H1 (cell line): ENCODE results near the gene PLXNA4. TPM values are rescaled to one million over a fixed set of nuclear protein-coding genes. Genes with fewer than 3 reads are reported as not detected.

Experiments
- CTCF ChIA-PET: fragments of 300-600 bp; sonication (Branson Sonifier 250); formaldehyde crosslinking; loops from one replicate; lab custom pipeline; 2021; ENCODE audit not compliant: partially characterized antibody; lab: Charles Lee
- POLR2A ChIA-PET: fragments of 300-600 bp; sonication (Branson Sonifier 250); formaldehyde crosslinking; loops from one replicate; lab custom pipeline; 2021; ENCODE audit warnings: inconsistent platforms; ENCODE audit not compliant: partially characterized antibody; lab: Charles Lee
- DNase-seq, 2 experiments: peaks; one replicate each; pipeline versions ENCODE4 v3.0.0 to v3.0.0-alpha.2; 2010 to 2022; ENCODE audit warnings: low spot score in 2 of 2, low read depth in 1 of 2, mixed read lengths in 1 of 2
- FAIRE-seq: peaks from 2 replicates; lab custom pipeline; 2011; peaks lifted over from hg19 to GRCh38; lab: Jason Lieb, UNC
- H2AFZ ChIP-seq: 2 replicates; pipeline ENCODE4 v1.8.1; 2012; ENCODE audit warnings: low read length, inconsistent platforms
- H2AK5ac ChIP-seq: 2 replicates; pipeline ENCODE4 v1.6.1; 2013; ENCODE audit warnings: low read depth, low read length
- H2BK120ac ChIP-seq: replicated peaks from 2 replicates; pipeline ENCODE3; 2013; ENCODE audit warnings: low read depth, low read length, inconsistent platforms
- H2BK12ac ChIP-seq: 2 replicates; pipeline ENCODE4 v1.6.1; 2013; ENCODE audit warnings: low read depth, low read length
- H2BK15ac ChIP-seq: 2 replicates; pipeline ENCODE4 v1.6.1; 2013; ENCODE audit warnings: low read length
- H2BK20ac ChIP-seq: 2 replicates; pipeline ENCODE4 v1.6.1; 2013; ENCODE audit warnings: low read length
- H2BK5ac ChIP-seq: 2 replicates; pipeline ENCODE4 v1.6.1; 2013; ENCODE audit warnings: low read depth, low read length
- H3K14ac ChIP-seq: 2 replicates; pipeline ENCODE4 v1.6.1; 2013; ENCODE audit warnings: inconsistent platforms; ENCODE audit not compliant: insufficient read length
- H3K18ac ChIP-seq: 2 replicates; pipeline ENCODE4 v1.6.1; 2013; ENCODE audit warnings: low read length; ENCODE audit errors: extremely low read depth
- H3K23ac ChIP-seq: 2 replicates; pipeline ENCODE4 v1.6.1; 2013; ENCODE audit warnings: inconsistent platforms; ENCODE audit not compliant: insufficient read length
- H3K23me2 ChIP-seq: 2 replicates; pipeline ENCODE4 v1.6.1; 2013; ENCODE audit warnings: low read depth, low read length
- H3K27ac ChIP-seq: 2 replicates; pipeline ENCODE4 v1.6.1; 2011; ENCODE audit warnings: low read depth, low read length, inconsistent platforms
- H3K27me3 ChIP-seq, 4 experiments: replicated peaks in 1 of 4; 1 replicate in 1 of 4; 2 replicates in 3 of 4; pipeline versions ENCODE4 v1.6.1 to v1.8.1; 2011 to 2013; ENCODE audit warnings: low read length in 3 of 4, mild to moderate bottlenecking in 3 of 4, inconsistent platforms in 2 of 4, mixed read lengths in 2 of 4, moderate library complexity in 1 of 4; ENCODE audit not compliant: control insufficient read depth in 3 of 4, insufficient read depth in 3 of 4; ENCODE audit errors: extremely low read depth in 1 of 4
- H3K36me3 ChIP-seq, 4 experiments: 2 replicates each; pipeline versions ENCODE4 v1.6.1 to v1.8.1; 2011 to 2013; ENCODE audit warnings: mild to moderate bottlenecking in 4 of 4, low read length in 3 of 4, moderate library complexity in 2 of 4, control low read depth in 1 of 4, inconsistent platforms in 1 of 4; ENCODE audit not compliant: insufficient read depth in 4 of 4, control insufficient read depth in 2 of 4
- H3K4ac ChIP-seq: replicated peaks from 2 replicates; pipeline ENCODE3; 2013; ENCODE audit warnings: low read length, low read depth, mixed read lengths, inconsistent platforms; ENCODE audit not compliant: insufficient read length
- H3K4me1 ChIP-seq, 4 experiments: replicated peaks in 1 of 4; 1 replicate in 1 of 4; 2 replicates in 3 of 4; pipeline versions ENCODE4 v1.6.1 to v1.8.1; 2011 to 2013; ENCODE audit warnings: low read length in 3 of 4, inconsistent platforms in 2 of 4, mixed read lengths in 1 of 4; ENCODE audit not compliant: insufficient read depth in 4 of 4, control insufficient read depth in 3 of 4
- H3K4me2 ChIP-seq, 2 experiments: 2 replicates each; pipeline versions ENCODE4 v1.6.1 to v1.8.1; 2011 to 2013; ENCODE audit warnings: low read depth in 2 of 2, low read length in 2 of 2, control low read depth in 1 of 2, inconsistent platforms in 1 of 2, mild to moderate bottlenecking in 1 of 2; ENCODE audit not compliant: insufficient read depth in 1 of 2
- H3K4me3 ChIP-seq, 4 experiments: fragments of 200-600, 300-600 bp in 1 of 4; sonication (generic), shearing (Covaris generic), sonication (Bioruptor Twin) in 1 of 4; 2 replicates each; pipeline versions ENCODE4 v1.5.1 to v1.8.1; 2011 to 2016; ENCODE audit warnings: low read length in 4 of 4, low read depth in 3 of 4, control low read depth in 2 of 4, inconsistent platforms in 2 of 4, mild to moderate bottlenecking in 2 of 4, mixed read lengths in 1 of 4, moderate library complexity in 1 of 4; ENCODE audit not compliant: insufficient read depth in 2 of 4; ENCODE audit errors: extremely low read depth in 1 of 4
- H3K56ac ChIP-seq: replicated peaks from 2 replicates; pipeline ENCODE3; 2013; ENCODE audit warnings: low read depth, mild to moderate bottlenecking, mixed read lengths, low read length, inconsistent platforms; ENCODE audit not compliant: insufficient read length
- H3K79me1 ChIP-seq: 2 replicates; pipeline ENCODE4 v1.6.1; 2013; ENCODE audit warnings: low read depth, low read length, control low read depth
- H3K79me2 ChIP-seq, 2 experiments: 2 replicates each; pipeline versions ENCODE4 v1.6.1 to v1.8.1; 2012 to 2013; ENCODE audit warnings: low read length in 2 of 2, mild to moderate bottlenecking in 2 of 2, inconsistent platforms in 1 of 2; ENCODE audit not compliant: insufficient read depth in 2 of 2, control insufficient read depth in 1 of 2
- H3K9ac ChIP-seq, 4 experiments: replicated peaks in 1 of 4; 1 replicate in 1 of 4; 2 replicates in 3 of 4; pipeline versions ENCODE4 v1.6.1 to v1.8.1; 2011 to 2013; ENCODE audit warnings: low read depth in 3 of 4, low read length in 3 of 4, control low read depth in 2 of 4, mild to moderate bottlenecking in 2 of 4, moderate library complexity in 2 of 4, inconsistent platforms in 1 of 4; ENCODE audit errors: extremely low read depth in 1 of 4
- H3K9me3 ChIP-seq, 2 experiments: 2 replicates each; pipeline versions ENCODE4 v1.6.1 to v1.8.1; 2012 to 2013; ENCODE audit warnings: mild to moderate bottlenecking in 2 of 2, moderate library complexity in 2 of 2, control low read depth in 1 of 2, inconsistent platforms in 1 of 2, low read depth in 1 of 2, low read length in 1 of 2, mixed read lengths in 1 of 2; ENCODE audit not compliant: insufficient read depth in 2 of 2
- H4K20me1 ChIP-seq, 2 experiments: replicated peaks in 1 of 2; 2 replicates each; pipeline versions ENCODE3 to v1.8.1; 2011 to 2013; ENCODE audit warnings: inconsistent platforms in 2 of 2, low read length in 2 of 2, mild to moderate bottlenecking in 1 of 2; ENCODE audit not compliant: insufficient read depth in 2 of 2, control insufficient read depth in 1 of 2
- H4K5ac ChIP-seq: 2 replicates; pipeline ENCODE4 v1.6.1; 2013; ENCODE audit warnings: low read length, low read depth, mixed read lengths, inconsistent platforms; ENCODE audit not compliant: insufficient read length
- H4K8ac ChIP-seq: 2 replicates; pipeline ENCODE4 v1.8.0; 2013; ENCODE audit warnings: mild to moderate bottlenecking, moderate library complexity, low read length, inconsistent platforms; ENCODE audit not compliant: insufficient read depth; ENCODE audit errors: extremely low read depth
- H4K91ac ChIP-seq: replicated peaks from 2 replicates; pipeline ENCODE3; 2013; ENCODE audit warnings: low read length, mixed read lengths, inconsistent platforms; ENCODE audit not compliant: insufficient read length
- BCL11A ChIP-seq, 2 experiments: IDR thresholded peaks; one replicate each; pipeline ENCODE4 v1.6.1; 2011; ENCODE audit warnings: low read depth in 2 of 2, low read length in 2 of 2, mild to moderate bottlenecking in 2 of 2
- EP300 ChIP-seq, 2 experiments: IDR thresholded peaks; 1 replicate in 1 of 2; 2 replicates in 1 of 2; pipeline ENCODE4 v1.6.1; 2011 to 2012; ENCODE audit warnings: low read depth in 2 of 2, low read length in 2 of 2, mild to moderate bottlenecking in 2 of 2, borderline replicate concordance in 1 of 2, inconsistent platforms in 1 of 2, moderate library complexity in 1 of 2
- POLR2A ChIP-seq, 2 experiments: IDR thresholded peaks; 1 replicate in 1 of 2; 2 replicates in 1 of 2; pipeline ENCODE4 v1.6.1; 2011; ENCODE audit warnings: low read depth in 2 of 2, low read length in 2 of 2, mild to moderate bottlenecking in 2 of 2; ENCODE audit errors: control extremely low read depth in 1 of 2
- SIRT6 ChIP-seq: IDR thresholded peaks from one replicate; pipeline ENCODE4 v1.7.1; 2012; ENCODE audit warnings: low read length, inconsistent platforms
- SRF ChIP-seq: IDR thresholded peaks from 2 replicates; pipeline ENCODE4 v1.6.1; 2011; ENCODE audit warnings: mild to moderate bottlenecking, low read depth, low read length, moderate library complexity
- TAF7 ChIP-seq: optimal IDR thresholded peaks from 2 replicates; pipeline ENCODE3; 2011; ENCODE audit warnings: low read depth, mild to moderate bottlenecking, inconsistent platforms, low read length, moderate library complexity, borderline replicate concordance
- WGBS, 2 experiments: shearing (Covaris generic) in 1 of 2; methylation state at CpG; one replicate each; pipeline versions ENCODE4 v1.1.6 to v1.1.7; 2013 to 2015; ENCODE audit warnings: low lambda C conversion rate in 2 of 2, mixed read lengths in 2 of 2, inconsistent platforms in 1 of 2, low coverage in 1 of 2, missing lambda C conversion rate in 1 of 2; ENCODE audit not compliant: insufficient replicate concordance in 2 of 2, insufficient coverage in 1 of 2, insufficient read length in 1 of 2; ENCODE audit errors: extremely low coverage in 1 of 2, missing lambda C conversion rate in 1 of 2; 5-methylcytosine and 5-hydroxymethylcytosine counted together
- polyA plus RNA-seq, 7 experiments: library from polyadenylated mRNA; depleted of rRNA in 3 of 7; stranded (reverse) in 5 of 7; unstranded in 2 of 7; fragments of >200 nt in 5 of 7; fragments of 200-250 nt in 2 of 7; gene quantifications; 1 replicate in 5 of 7; 2 replicates in 1 of 7; 4 replicates in 1 of 7; pipeline versions ENCODE4 v1.2.1 to v1.2.3, GENCODE V29; 2011 to 2013; ENCODE audit warnings: missing spikeins in 2 of 7, mixed read lengths in 2 of 7
- total RNA-seq: library from RNA; stranded (reverse); fragmentation: NEBNext Ultra II Directional; extraction: Animal tissue kit (Norgen Biotek cat#: 25700); gene quantifications from 2 replicates; pipeline ENCODE4 v1.2.1, GENCODE V29; 2021

PLXNA4 gene
- total and polyA plus RNA-seq, 2 of the 8 experiments (the other 6 are each of a cell fraction or from before 2014, with no cell fraction given) = 0.76 to 0.79 TPM

DNA sequence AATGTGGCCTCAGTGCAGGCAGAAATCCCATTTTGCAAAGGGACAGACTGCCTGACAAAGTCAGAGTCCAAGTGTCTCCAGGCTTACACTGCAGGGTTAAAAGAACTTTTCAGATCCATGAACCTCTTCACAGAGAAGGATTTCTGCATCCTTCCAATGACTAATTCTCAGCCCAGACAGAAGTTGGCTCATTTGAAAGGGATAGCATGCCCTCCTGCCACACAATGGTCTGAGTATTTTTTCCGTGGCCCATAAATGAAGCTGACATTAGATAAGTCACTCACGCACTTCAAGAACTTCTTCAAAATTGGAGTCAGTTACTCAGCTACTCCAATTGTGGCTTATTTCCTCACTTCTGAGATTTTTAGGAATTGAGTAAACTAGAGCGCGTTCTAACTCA lies 170.2 kb downstream of the PLXNA4 start:
- H2AFZ ChIP-seq = no peak overlapping the region
- FAIRE-seq (no peak), DNase-seq (no peak)
- H3K79me2 ChIP-seq = no peaks in the 10 kb centered on the region
- H2BK20ac ChIP-seq = no peak overlapping the region
- CTCF ChIA-PET = no interaction called here
- H3K23ac ChIP-seq = no peak overlapping the region
- no peaks in the 10 kb centered on the region for H3K79me1 ChIP-seq
- no peak overlapping the region for H3K4me3 ChIP-seq
- H2BK120ac ChIP-seq = no peak overlapping the region
- no peaks in the 10 kb centered on the region for H3K9me3 ChIP-seq
- H3K36me3 ChIP-seq = no peaks in the 10 kb centered on the region
- H2BK12ac ChIP-seq = no peak overlapping the region
- no peak overlapping the region for H3K4me2 ChIP-seq
- H3K14ac ChIP-seq = no peak overlapping the region
- H4K8ac ChIP-seq = no peak overlapping the region
- no peak overlapping the region for H4K5ac ChIP-seq
- H3K9ac ChIP-seq = no peak overlapping the region
- no peak overlapping the region for H2BK15ac ChIP-seq
- H3K27ac ChIP-seq = no peak overlapping the region
- H2AK5ac ChIP-seq = no peak overlapping the region
- no peak overlapping the region for H3K18ac ChIP-seq
- no peak for TF ChIP-seq EP300 (IDR thresholded peaks at IDR 0.05; ENCODE audit: borderline replicate concordance in 1 of 2, low read depth in 2 of 2, low read length in 2 of 2)
- no peak for TF ChIP-seq POLR2A (IDR thresholded peaks at IDR 0.05; ENCODE audit: control extremely low read depth in 1 of 2, low read depth in 2 of 2, low read length in 2 of 2)
- no peak for TF ChIP-seq BCL11A (IDR thresholded peaks at IDR 0.05; ENCODE audit: low read depth in 2 of 2, low read length in 2 of 2)
- no peak for TF ChIP-seq TAF7
- no peak for TF ChIP-seq SIRT6
- no peak for TF ChIP-seq SRF
- TF ChIP-seq, all 59 proteins: peak for 0
- H3K4ac ChIP-seq = no peak overlapping the region
- no peak overlapping the region for H3K56ac ChIP-seq
- H4K91ac ChIP-seq = no peak overlapping the region
- no peak overlapping the region for H2BK5ac ChIP-seq
- H3K23me2 ChIP-seq = no peaks in the 10 kb centered on the region
- no peaks in the 10 kb centered on the region for H3K27me3 ChIP-seq
- H4K20me1 ChIP-seq = no peaks in the 10 kb centered on the region
- 94% methylated on average over 4 of the region's 4 CpGs; no CpG with 5 or more reads in 1 of the 2 experiments for WGBS, 2 experiments
- POLR2A ChIA-PET = no interaction called here
- H3K4me1 ChIP-seq = peaks cover 2 to 15% (median 9%) of the 10 kb centered on the region in 4 experiments; a peak in 6 of 7 replicates
